WERI-Rb-1 (cell line): ENCODE data around the gene GPER1.

Source experiments
- DNase-seq: peaks from one replicate; pipeline ENCODE4 v3.0.0-alpha.2; 2020
- H3K27ac ChIP-seq: fragments of 250-450 bp; sonication (Bioruptor Pico); 2 replicates; pipeline ENCODE4 v1.5.1; 2020; ENCODE audit warnings: mild to moderate bottlenecking, moderate library complexity
- H3K27me3 ChIP-seq: fragments of 250-450 bp; sonication (Bioruptor Pico); 2 replicates; pipeline ENCODE4 v1.5.1; 2021; ENCODE audit warnings: mild to moderate bottlenecking, low read depth, moderate library complexity; ENCODE audit not compliant: insufficient read depth, severe bottlenecking
- H3K36me3 ChIP-seq: fragments of 250-450 bp; sonication (Bioruptor Pico); 2 replicates; pipeline ENCODE4 v1.5.1; 2020; ENCODE audit warnings: mild to moderate bottlenecking, moderate library complexity
- H3K4me3 ChIP-seq: 2 replicates; pipeline ENCODE4 v1.5.1; 2011; ENCODE audit warnings: low read depth, mild to moderate bottlenecking, control low read depth, low read length
- H3K9me3 ChIP-seq: fragments of 250-450 bp; sonication (Bioruptor Pico); 2 replicates; pipeline ENCODE4 v1.5.1; 2021; ENCODE audit warnings: mild to moderate bottlenecking, moderate library complexity; ENCODE audit not compliant: severe bottlenecking
- CTCF ChIP-seq: IDR thresholded peaks from 2 replicates; pipeline ENCODE4 v1.5.1; 2011; ENCODE audit warnings: low read depth, mild to moderate bottlenecking, control low read depth, inconsistent platforms, low read length

GPER1 gene

GRCh38 chr7:1086588-1087464 is 1.1 kb upstream of the GPER1 start:
- H3K4me3 ChIP-seq: no peak overlapping the region

GRCh38 chr7:1087465-1087814 is 473 bp upstream of the GPER1 start:
- Histone ChIP-seq H3K27ac (no peak overlapping the region), H3K4me3 (no peak overlapping the region), H3K36me3 (peaks cover 2% of the 10 kb centered on the region; the same call in 1 of the 2 replicates), H3K9me3 (no peaks in the 10 kb centered on the region), H3K27me3 (no peaks in the 10 kb centered on the region)
- DNase-seq: no peak
- no peak for TF ChIP-seq CTCF

More at GRCh38 chr7:1086588-1087464, 1.1 kb upstream of the GPER1 start:
- Histone ChIP-seq H3K27ac (no peak overlapping the region), H3K27me3 (no peaks in the 10 kb centered on the region), H3K9me3 (no peaks in the 10 kb centered on the region), H3K36me3 (peaks cover 1% of the 10 kb centered on the region; the same call in 1 of the 2 replicates)
- peak; percentile 72 for DNase-seq
- peak; percentile 72 for TF ChIP-seq CTCF

- H3K4me3 ChIP-seq: no peak overlapping the region
- no peak for DNase-seq
- no peaks in the 10 kb centered on the region for H3K9me3 ChIP-seq
- no peaks in the 10 kb centered on the region for H3K27me3 ChIP-seq
- TF ChIP-seq CTCF: no peak
- H3K36me3 ChIP-seq: peaks cover 2% of the 10 kb centered on the region; the same call in 1 of the 2 replicates
- H3K27ac ChIP-seq: no peak overlapping the region
Measured at GRCh38 chr7:1090236-1090635, 2.3 kb downstream of the GPER1 start.

- peaks cover 2% of the 10 kb centered on the region; the same call in 1 of the 2 replicates for H3K36me3 ChIP-seq
- H3K27ac ChIP-seq: no peak overlapping the region
- TF ChIP-seq CTCF: no peak
- H3K4me3 ChIP-seq: no peak overlapping the region
- H3K9me3 ChIP-seq: no peaks in the 10 kb centered on the region
- no peaks in the 10 kb centered on the region for H3K27me3 ChIP-seq
- DNase-seq: no peak
Measured at GRCh38 chr7:1090686-1091643, 3.1 kb downstream of the GPER1 start.

- H3K4me3 ChIP-seq: no peak overlapping the region
- no peaks in the 10 kb centered on the region for H3K9me3 ChIP-seq
- no peaks in the 10 kb centered on the region for H3K27me3 ChIP-seq
- H3K27ac ChIP-seq: no peak overlapping the region
- no peak for TF ChIP-seq CTCF
- H3K36me3 ChIP-seq: peaks cover 2% of the 10 kb centered on the region; the same call in 1 of the 2 replicates
- no peak for DNase-seq
Measured at GRCh38 chr7:1091644-1092027, 3.7 kb downstream of the GPER1 start.
